NCI-H82 treated with DMSO at 0.1 percent for 48 hours (cell line): Measurements from ENCODE around the gene PGS1.
"Not testable (repeated sequence)": the region's sequence is repeated elsewhere in the genome, so short reads cannot be mapped to it uniquely, and the experiment has no call there.

ENCODE experiments used
- DNase-seq: peaks from one replicate; lab custom pipeline; 2025; ENCODE audit not compliant: unreplicated experiment; lab: John Stamatoyannopoulos, UW

PGS1 gene, protein sequence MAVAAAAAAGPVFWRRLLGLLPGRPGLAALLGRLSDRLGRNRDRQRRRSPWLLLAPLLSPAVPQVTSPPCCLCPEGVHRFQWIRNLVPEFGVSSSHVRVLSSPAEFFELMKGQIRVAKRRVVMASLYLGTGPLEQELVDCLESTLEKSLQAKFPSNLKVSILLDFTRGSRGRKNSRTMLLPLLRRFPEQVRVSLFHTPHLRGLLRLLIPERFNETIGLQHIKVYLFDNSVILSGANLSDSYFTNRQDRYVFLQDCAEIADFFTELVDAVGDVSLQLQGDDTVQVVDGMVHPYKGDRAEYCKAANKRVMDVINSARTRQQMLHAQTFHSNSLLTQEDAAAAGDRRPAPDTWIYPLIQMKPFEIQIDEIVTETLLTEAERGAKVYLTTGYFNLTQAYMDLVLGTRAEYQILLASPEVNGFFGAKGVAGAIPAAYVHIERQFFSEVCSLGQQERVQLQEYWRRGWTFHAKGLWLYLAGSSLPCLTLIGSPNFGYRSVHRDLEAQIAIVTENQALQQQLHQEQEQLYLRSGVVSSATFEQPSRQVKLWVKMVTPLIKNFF

DNA sequence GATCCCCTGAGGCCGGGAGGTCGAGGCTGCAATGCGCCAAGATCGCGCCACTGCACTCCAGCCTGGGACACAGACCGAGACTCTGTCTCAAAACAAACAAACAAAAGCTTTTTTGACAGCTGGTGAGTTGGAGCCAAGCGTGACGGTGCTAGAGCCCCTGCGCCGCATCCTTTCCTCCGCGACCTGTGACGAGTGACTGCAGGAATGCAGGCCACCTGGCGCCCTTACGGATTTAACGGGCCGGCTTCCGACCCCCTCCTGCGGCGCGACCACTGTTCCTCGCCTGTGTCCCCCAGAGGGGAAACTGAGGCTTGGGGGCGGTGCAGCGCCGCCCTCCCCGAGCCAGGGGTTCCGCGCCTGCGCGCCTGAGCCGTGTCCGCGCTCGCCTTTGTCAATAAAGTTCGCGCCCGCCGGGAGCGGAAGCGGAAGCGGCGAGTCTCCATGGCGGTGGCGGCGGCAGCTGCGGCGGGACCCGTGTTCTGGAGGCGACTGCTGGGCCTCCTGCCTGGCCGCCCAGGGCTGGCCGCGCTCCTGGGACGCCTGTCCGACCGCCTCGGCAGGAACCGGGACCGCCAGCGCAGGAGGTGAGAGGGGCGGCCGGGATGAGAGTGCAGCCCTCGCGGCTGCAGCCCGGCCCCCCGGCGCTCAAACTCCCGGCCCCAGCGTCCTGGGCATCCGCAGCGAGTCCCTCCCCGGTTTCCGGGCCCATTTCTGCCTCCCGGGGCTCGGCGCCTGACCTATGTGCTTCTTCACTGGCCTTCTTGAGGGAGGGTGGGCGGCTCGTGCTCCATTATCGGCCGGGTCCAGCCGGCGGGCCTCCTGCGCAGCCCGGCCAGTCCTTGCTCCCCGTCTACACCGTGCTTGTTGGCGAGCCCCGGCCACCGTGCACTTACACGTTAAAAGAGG lies at the start of gene PGS1:
Gene PGS1 (plus strand): TSS at position 425 of the 906 bp plus-strand sequence. CDS start 17 bp downstream, at position 442.
- DNase-seq: no peak

GRCh38 chr17:78329263-78330059 lies 49.0 kb upstream of the PGS1 start:
- no peak for DNase-seq

- DNase-seq: no peak
Observed at GRCh38 chr17:78330570-78331224, 47.8 kb upstream of the PGS1 start.

- not testable (repeated sequence) for DNase-seq
Observed at GRCh38 chr17:78331355-78331754, 47.1 kb upstream of the PGS1 start.

DNA sequence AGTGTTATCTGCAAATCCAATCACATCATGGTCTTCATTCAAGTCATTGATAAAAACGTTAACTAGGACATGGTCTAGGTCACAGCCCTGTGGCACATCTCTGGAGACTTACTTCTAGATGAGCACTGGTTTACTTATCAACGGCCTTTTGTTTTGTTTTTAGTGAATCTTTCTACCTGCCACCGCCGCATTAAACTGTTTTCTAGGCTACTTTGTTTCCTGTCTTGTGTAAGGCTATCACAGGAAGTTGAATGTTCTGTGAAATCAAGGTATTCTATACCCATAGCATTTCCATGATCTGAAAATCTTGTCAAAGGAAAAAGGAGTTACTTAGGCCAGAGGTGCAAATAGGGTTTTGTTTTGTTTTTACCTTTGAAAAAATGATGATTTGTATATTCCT lies 45.5 kb upstream of the PGS1 start:
- no peak for DNase-seq

GRCh38 chr17:78335209-78335608 lies 43.2 kb upstream of the PGS1 start:
- no peak for DNase-seq

GRCh38 chr17:78337244-78338109 lies 41.0 kb upstream of the PGS1 start:
- no peak for DNase-seq

DNA sequence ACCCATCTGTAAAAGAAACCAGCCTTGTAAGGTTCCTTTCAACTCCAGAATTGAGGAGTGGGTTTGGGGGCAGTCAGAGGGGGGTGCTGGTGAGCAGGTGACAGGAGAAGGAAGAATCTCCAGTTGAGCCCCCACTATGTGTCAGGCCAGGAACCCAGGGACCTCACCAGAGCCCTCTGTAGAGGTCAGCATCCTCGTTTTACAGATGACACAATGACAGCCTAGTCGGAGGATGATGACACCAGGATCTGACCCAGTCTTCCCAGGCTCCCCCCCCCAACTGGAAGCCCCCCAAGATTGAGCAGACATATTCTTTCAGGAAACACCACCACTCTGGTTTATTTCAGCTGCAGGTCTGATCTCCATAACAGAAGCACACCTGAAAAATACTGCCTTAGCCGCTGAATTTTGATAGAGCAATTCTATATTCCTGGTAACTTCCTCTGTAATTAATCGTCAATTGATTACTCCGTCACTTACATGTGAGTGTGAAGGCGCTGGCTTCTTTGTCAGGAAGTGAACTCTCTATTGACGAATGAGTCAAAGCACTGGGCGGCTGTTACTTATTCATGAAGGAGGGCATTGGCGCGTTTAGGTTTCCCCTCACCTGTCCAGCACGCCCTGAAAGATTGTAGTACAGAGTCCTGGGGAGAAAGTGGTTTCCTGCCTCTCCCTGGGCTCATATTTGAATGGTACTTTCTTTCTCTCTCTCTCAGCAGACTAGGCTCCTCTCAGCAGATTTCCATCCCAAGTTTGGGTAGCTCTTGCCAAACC lies 39.8 kb upstream of the PGS1 start:
- DNase-seq: no peak

GRCh38 chr17:78340183-78340955 lies 38.1 kb upstream of the PGS1 start:
- no peak for DNase-seq

DNA sequence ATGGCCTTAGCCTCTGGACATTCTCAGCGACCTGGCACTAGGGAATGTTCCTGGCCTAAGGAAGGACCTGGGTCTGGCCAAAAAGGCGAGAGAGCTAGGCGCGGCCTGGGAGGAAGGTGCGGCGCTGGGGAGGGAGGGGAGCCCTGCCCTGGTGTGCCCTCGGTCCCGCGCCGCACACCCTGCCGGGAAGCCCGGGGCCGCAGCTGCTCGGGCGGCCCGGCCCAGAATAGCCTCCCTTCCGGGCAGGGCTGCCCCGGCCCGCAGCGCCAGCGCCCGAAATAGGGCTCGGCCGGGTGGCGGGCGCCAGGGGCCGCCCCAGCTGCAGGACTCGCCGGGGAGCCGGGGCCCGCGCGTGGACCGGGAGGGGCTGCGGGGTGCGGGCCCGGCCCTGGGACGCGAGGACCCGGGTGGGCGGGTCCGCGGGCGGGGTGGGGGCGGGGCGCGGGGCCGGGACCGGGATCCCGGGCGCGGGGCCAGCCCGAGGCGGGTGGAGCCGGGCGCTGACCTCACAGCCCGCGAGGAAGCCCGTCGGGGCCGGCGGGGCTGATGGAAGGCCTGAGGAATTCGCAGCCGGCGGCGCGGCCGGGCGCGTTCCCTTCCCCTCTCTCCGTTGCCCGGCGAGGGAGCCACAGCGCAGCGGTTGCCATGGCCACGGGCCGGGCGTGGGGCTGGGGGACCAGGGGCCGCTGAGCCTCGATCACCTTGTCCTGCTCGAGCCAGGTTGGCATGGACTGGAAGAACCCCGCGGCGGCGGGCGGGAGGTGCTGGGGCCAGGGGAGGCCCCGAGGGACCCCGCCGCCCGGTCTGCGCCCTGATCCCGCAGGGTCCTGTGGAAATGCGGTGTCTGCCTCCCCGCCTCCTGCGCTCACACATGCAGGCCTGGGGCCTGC lies 36.6 kb upstream of the PGS1 start:
- DNase-seq: no peak

GRCh38 chr17:78342449-78343186 lies 35.8 kb upstream of the PGS1 start:
- DNase-seq: no peak

DNA sequence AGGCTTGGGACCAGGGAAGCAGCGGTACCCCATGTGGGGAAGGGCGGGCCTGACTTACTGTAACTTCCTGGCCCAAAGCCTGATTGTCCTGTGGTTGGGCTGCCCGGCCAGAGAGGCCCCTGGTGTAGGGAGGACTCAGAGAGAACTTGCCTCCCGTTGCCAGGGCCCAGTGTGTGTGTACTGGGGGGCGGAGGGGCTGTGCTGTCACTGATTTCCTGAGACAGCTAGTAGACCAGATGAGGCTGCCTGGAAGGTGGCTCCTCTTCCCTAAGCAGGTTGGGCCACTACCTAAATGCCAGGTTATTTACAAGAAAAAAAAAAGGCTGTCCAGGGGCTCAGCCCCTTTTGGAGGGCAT lies 35.3 kb upstream of the PGS1 start:
- no peak for DNase-seq

- DNase-seq: no peak
Observed at GRCh38 chr17:78343543-78344201, 34.8 kb upstream of the PGS1 start.

DNA sequence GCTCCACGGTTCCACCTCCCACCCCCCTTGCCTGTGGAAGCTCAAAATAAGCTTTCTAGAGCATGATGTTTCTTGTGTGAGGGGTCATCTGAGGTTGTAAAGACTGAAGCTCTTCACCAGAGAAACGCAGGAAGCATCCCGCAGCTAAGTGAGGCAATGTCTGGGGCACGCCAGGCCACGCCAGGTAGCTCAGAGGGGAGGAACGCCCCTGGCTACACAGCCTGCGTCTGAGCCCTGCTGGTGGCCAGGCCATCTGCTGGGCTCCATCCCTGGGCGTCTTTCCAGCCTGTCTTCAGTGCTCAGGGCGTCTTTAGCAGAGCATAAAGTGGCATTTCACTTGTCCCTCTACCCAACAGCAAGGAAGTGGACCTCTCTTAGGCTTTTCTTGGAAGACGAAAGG lies 33.8 kb upstream of the PGS1 start:
- no peak for DNase-seq

GRCh38 chr17:78345172-78345571 lies 33.3 kb upstream of the PGS1 start:
- no peak for DNase-seq
